CD4-positive, alpha-beta T cell treated with Interleukin-17A for 1 hour (primary cell): Measurements from ENCODE around the gene AKNAD1.

ENCODE experiments used
- DNase-seq: peaks from one replicate; pipeline ENCODE4 v3.0.0-alpha.2; 2020

Gene AKNAD1

GRCh38 chr1:108777839-108778238, 79.1 kb downstream of the AKNAD1 start:
- DNase-seq, result no peak

GRCh38 chr1:108767708-108768107, 89.2 kb downstream of the AKNAD1 start:
- DNase-seq, result no peak

- DNase-seq, result no peak
Measured at GRCh38 chr1:108767115-108767514, 89.8 kb downstream of the AKNAD1 start.
